Measurements from ENCODE around the gene RBM12. TPM values are rescaled to one million over a fixed set of nuclear protein-coding genes. Genes with fewer than 3 reads are reported as not detected.
A peak's percentile ranks its signal among the peaks of the same experiment; 100 is the strongest.
"Not testable (repeated sequence)": the region's sequence is repeated elsewhere in the genome, so short reads cannot be mapped to it uniquely, and the experiment has no call there.

The RBM12 gene
- total RNA-seq, 2 experiments from 2014 or later: 161 to 169 TPM

DNA sequence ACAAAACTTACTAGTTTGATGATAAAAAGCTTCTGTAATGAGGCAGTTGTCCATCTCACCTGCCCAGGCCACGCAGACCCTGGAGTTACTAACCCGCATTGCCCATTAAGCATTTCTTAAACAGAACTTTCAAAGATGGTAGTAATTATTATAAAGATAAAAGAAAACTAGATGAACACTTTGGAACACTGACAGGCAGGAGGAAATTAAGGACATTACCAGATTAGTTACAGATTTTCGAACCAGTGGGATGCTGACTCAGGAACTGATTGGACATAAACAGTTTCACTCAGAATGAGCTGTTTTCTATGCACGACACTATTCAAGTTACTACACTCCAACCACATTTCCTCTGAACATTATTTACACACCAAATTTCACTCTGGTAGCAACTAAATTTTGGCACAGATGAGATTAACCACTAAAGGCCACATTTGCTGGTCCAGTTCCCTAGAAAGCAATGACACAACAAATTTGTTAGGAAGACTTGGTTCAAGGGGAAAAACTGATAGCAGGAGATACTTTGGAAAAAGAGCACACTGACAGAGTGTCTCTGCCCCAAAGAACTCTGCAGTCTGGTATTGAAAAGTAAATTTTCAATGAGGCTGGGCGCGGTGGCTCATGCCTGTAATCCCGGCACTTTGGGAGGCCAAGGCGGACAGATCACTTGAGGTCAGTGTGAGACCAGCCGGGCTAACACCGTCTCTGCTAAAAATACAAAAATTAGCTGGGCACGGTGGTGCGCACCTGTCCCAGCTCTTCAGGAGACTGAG is 37.5 kb upstream of the RBM12 start:
- Mint-ChIP-seq H3K4me3 (peak overlapping the region; percentile 29), H3K4me1 (peaks cover 54% of the 10 kb centered on the region), H3K9me3 (no peaks in the 10 kb centered on the region), H3K27ac (peak overlapping the region; percentile 72), H3K36me3 (peaks cover 63% of the 10 kb centered on the region), H3K27me3 (no peaks in the 10 kb centered on the region)
- DNase-seq: no peak

GRCh38 chr20:35700625-35701148 is 36.0 kb upstream of the RBM12 start:
- no peak for DNase-seq

DNA sequence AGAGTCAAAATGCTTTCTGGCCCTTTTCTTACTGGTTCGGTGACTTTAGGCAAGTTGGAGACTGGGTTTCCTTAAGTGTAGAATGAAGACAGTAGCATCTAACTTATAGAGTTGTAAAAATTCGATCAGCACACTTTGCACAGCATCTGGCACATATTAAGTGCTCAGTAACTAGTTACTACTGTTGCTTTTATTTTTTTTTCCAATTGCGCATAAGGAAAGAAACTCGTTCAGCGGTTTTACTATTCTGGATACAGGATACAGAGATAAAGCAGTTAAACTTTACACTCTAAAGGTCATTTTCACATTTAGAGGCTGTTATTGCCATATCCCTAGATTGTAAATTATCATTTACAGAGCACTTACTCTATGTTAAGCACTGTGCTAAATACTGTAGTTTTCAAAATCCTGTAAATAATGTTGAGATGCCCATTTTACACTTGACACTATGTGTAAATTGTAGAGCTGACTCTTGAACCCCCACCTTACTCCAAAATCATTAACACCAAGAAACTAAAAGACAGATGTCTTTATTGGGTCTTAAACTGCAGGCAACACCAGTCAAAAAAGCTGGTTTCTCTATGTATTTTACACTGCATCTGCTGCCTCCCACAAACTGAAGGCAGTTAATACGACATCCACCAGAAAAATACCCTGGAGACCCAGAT is 35.4 kb upstream of the RBM12 start:
- Mint-ChIP-seq H3K4me1 (peaks cover 53% of the 10 kb centered on the region), H3K36me3 (peaks cover 61% of the 10 kb centered on the region), H3K9me3 (no peaks in the 10 kb centered on the region), H3K4me3 (peak overlapping the region; percentile 97), H3K27ac (peak overlapping the region; percentile 95), H3K27me3 (no peaks in the 10 kb centered on the region)
- DNase-seq: no peak

More at GRCh38 chr20:35700625-35701148, 36.0 kb upstream of the RBM12 start:
- Mint-ChIP-seq H3K4me1 (peaks cover 54% of the 10 kb centered on the region), H3K4me3 (peak overlapping the region; percentile 97), H3K27me3 (no peaks in the 10 kb centered on the region), H3K27ac (peak overlapping the region; percentile 95), H3K9me3 (no peaks in the 10 kb centered on the region), H3K36me3 (peaks cover 64% of the 10 kb centered on the region)

DNA sequence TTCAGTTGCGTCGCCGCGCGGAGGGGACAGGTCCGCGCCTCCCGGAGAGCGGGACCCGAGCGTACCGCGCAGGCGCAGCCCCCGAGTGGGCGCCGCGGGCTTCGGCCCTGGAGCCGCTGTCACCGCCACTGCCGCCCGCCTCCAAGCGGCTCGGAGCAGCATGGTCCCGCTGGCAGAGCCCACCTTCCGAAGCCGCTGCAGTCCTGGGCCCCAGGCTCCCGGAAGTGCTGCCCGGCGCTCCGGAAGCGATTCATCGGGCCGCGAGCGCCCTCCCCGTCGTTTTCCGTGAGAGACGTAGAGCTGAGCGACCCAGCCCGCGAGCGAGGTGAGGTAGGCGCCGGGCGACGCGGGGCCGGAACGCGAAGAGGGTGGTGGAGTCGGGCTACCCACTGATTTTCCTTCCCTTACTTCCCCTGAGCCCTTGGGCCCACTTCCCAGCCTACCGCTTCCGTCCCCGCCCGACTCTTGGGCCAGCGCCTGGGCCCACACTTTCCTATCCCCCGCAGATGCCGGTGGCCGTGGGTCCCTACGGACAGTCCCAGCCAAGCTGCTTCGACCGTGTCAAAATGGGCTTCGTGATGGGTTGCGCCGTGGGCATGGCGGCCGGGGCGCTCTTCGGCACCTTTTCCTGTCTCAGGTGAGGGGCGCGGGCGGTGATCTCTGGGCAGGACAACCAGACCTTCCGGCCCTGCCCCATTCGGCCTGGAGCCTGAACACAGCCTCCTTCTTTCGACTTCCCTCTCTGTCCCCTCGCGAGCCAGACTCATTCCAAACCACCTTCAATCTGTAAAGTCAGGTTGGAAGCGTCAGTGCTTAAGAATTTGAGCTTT is 34.6 kb upstream of the RBM12 start, which contains the start of the genes NFS1 and ROMO1:
Gene NFS1 (minus strand): TSS at position 226 of the 830 bp plus-strand sequence. CDS start 64 bp downstream, at position 162.
Gene ROMO1 (plus strand): TSS at position 279 of the 830 bp plus-strand sequence. CDS start 228 bp downstream, at position 507.
- Mint-ChIP-seq H3K27me3 (no peaks in the 10 kb centered on the region), H3K36me3 (peaks cover 55% of the 10 kb centered on the region), H3K27ac (peak within 1 kb of the TSS; percentile 95), H3K9me3 (no peaks in the 10 kb centered on the region), H3K4me1 (peaks cover 50% of the 10 kb centered on the region), H3K4me3 (peak within 1 kb of the TSS; percentile 97)
- peak; percentile 92 for DNase-seq

GRCh38 chr20:35698298-35699126 is 33.8 kb upstream of the RBM12 start:
- peak overlapping the region; percentile 93 for H3K27ac Mint-ChIP-seq
- H3K4me1 Mint-ChIP-seq: peaks cover 44% of the 10 kb centered on the region
- H3K4me3 Mint-ChIP-seq: peak overlapping the region; percentile 97
- no peaks in the 10 kb centered on the region for H3K9me3 Mint-ChIP-seq
- H3K36me3 Mint-ChIP-seq: peaks cover 47% of the 10 kb centered on the region
- no peak for DNase-seq
- no peaks in the 10 kb centered on the region for H3K27me3 Mint-ChIP-seq

DNA sequence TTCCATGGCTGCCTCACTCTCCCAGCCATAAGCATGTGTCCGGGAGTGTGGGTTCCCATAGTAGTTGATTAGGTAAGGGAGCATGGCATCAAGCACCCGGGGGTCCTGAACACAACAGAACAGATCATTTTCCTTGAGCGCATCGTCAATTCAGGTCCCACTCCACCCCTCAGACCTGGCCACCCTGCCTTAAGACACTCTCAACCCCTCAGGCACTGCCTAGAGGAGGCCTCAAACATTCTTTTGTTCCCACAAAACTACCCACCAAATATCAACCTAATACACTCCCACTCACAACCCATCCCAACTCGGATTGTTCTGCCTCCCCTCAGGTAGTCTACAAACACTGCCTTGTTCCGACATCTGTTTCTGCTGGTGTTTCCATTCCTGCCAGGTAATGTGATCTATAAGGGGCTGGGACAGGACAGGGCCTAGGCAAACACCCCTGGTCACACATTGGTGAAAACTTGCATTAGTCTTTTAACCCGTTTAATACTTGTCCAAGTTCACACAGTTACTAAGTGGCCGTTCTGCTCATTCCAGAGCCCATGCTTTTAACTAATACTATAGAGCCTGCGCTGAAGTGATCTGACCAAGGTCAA is 33.1 kb upstream of the RBM12 start:
- no peak for DNase-seq
- peak overlapping the region; percentile 97 for H3K4me3 Mint-ChIP-seq
- H3K9me3 Mint-ChIP-seq: no peaks in the 10 kb centered on the region
- H3K4me1 Mint-ChIP-seq: peaks cover 42% of the 10 kb centered on the region
- H3K27me3 Mint-ChIP-seq: no peaks in the 10 kb centered on the region
- peaks cover 44% of the 10 kb centered on the region for H3K36me3 Mint-ChIP-seq
- H3K27ac Mint-ChIP-seq: peak overlapping the region; percentile 93

DNA sequence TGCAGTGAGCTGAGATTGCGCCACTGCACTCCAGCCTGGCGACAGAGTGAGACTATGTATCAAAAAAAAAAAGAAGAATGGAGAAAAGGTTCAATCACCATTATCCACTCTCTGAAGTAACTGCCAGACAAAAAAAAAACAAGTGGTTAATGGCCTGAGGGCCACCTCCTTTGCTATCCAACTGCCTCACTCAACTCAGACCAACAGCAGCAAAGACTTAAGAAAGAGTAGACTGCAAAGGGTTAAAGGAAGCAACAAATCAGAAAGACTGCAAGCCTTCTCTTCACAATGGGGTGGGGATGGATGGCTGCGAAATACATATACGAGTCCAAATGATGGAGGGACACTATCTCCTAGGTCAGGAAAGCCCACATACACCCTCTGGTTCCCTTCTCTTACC is 31.3 kb upstream of the RBM12 start:
- no peak for DNase-seq

GRCh38 chr20:35695245-35695749 is 30.6 kb upstream of the RBM12 start:
- Mint-ChIP-seq H3K27ac (peak overlapping the region; percentile 26), H3K9me3 (no peaks in the 10 kb centered on the region), H3K4me3 (no peak overlapping the region), H3K27me3 (no peaks in the 10 kb centered on the region), H3K36me3 (peaks cover 22% of the 10 kb centered on the region), H3K4me1 (peaks cover 22% of the 10 kb centered on the region)
- DNase-seq: no peak

More for the DNA sequence above, 31.3 kb upstream of the RBM12 start:
- Mint-ChIP-seq H3K36me3 (peaks cover 28% of the 10 kb centered on the region), H3K4me3 (no peak overlapping the region), H3K4me1 (peaks cover 29% of the 10 kb centered on the region), H3K27me3 (no peaks in the 10 kb centered on the region), H3K9me3 (no peaks in the 10 kb centered on the region), H3K27ac (no peak overlapping the region)

DNA sequence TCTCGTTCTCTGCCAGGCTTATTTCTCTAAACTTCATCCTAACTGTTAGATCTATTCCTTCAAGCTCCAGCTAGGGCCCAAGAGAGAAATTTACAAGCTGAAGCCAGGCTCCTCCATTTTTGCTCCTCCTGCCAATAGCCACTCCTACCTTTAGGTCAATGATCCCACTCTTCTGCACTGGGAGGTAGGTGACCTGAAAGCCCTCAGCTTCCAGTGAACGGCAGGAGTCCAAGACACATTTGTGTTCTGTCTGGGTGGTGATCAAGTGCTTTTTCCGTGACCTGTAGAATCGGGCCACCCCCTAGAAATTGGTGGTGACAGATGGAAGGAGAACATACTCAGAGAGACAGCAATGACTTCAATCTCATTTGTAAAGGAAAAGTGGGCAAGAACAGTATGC is 25.6 kb upstream of the RBM12 start:
- H3K4me3 Mint-ChIP-seq: no peak overlapping the region
- peak overlapping the region; percentile 2 for H3K27ac Mint-ChIP-seq
- no peak for DNase-seq
- H3K4me1 Mint-ChIP-seq: no peaks in the 10 kb centered on the region
- H3K9me3 Mint-ChIP-seq: no peaks in the 10 kb centered on the region
- no peaks in the 10 kb centered on the region for H3K27me3 Mint-ChIP-seq
- peaks cover 9% of the 10 kb centered on the region for H3K36me3 Mint-ChIP-seq

- H3K4me3 Mint-ChIP-seq, H3K4me1 Mint-ChIP-seq, DNase-seq, H3K9me3 Mint-ChIP-seq, H3K27ac Mint-ChIP-seq, H3K27me3 Mint-ChIP-seq: not testable (repeated sequence)
- H3K36me3 Mint-ChIP-seq: peaks cover 13% of the 10 kb centered on the region
Measured at GRCh38 chr20:35686872-35687271, 22.2 kb upstream of the RBM12 start.

GRCh38 chr20:35685368-35685767 is 20.7 kb upstream of the RBM12 start:
- peaks cover 13% of the 10 kb centered on the region for H3K36me3 Mint-ChIP-seq
- H3K4me1 Mint-ChIP-seq, H3K27ac Mint-ChIP-seq, H3K4me3 Mint-ChIP-seq, H3K9me3 Mint-ChIP-seq, H3K27me3 Mint-ChIP-seq, DNase-seq: not testable (repeated sequence)

GRCh38 chr20:35681960-35682359 is 17.3 kb upstream of the RBM12 start:
- peaks cover 2% of the 10 kb centered on the region for H3K4me1 Mint-ChIP-seq
- no peak overlapping the region for H3K4me3 Mint-ChIP-seq
- DNase-seq: no peak
- H3K27me3 Mint-ChIP-seq: no peaks in the 10 kb centered on the region
- H3K36me3 Mint-ChIP-seq: peaks cover 4% of the 10 kb centered on the region
- no peaks in the 10 kb centered on the region for H3K9me3 Mint-ChIP-seq
- H3K27ac Mint-ChIP-seq: no peak overlapping the region

- no peaks in the 10 kb centered on the region for H3K27me3 Mint-ChIP-seq
- H3K27ac Mint-ChIP-seq: no peak overlapping the region
- no peak overlapping the region for H3K4me3 Mint-ChIP-seq
- H3K36me3 Mint-ChIP-seq: peaks cover 4% of the 10 kb centered on the region
- peaks cover 2% of the 10 kb centered on the region for H3K4me1 Mint-ChIP-seq
- no peaks in the 10 kb centered on the region for H3K9me3 Mint-ChIP-seq
- DNase-seq: no peak
Measured at GRCh38 chr20:35680452-35681183, 15.9 kb upstream of the RBM12 start.

Measured in activated naive CD8-positive, alpha-beta T cell treated with anti-CD3 and anti-CD28 coated beads for 36 hours (primary cell).